ENCODE results near the gene SLFN12. TPM values are rescaled to one million over a fixed set of nuclear protein-coding genes. Genes with fewer than 3 reads are reported as not detected.

SLFN12 gene
- total RNA-seq, 2 experiments from 2014 or later: 22.6 to 31.6 TPM

- Mint-ChIP-seq H3K4me1 (peaks cover 51% of the 10 kb centered on the region), H3K4me3 (no peak overlapping the region), H3K9me3 (ENCODE audit: low read depth) (no peaks in the 10 kb centered on the region), H3K27ac (no peak overlapping the region), H3K27me3 (no peaks in the 10 kb centered on the region), H3K36me3 (peaks cover 75% of the 10 kb centered on the region)
- CTCF ChIA-PET: interaction anchor here (2.2 kb wide), 1 partner anchor 11 kb away, joined by 6 read pairs; no protein-coding TSS in a partner anchor
- DNase-seq (no peak), ATAC-seq (no peak)
Measured at GRCh38 chr17:35361027-35361426, 71.3 kb downstream of the SLFN12 start.

Other genes starting within 250 kb of the SLFN12 start
- gene SLC35G3, start 238.1 kb downstream of the SLFN12 start, total RNA-seq: not detected
- gene SLFN5, start 189.4 kb downstream of the SLFN12 start, total RNA-seq: 100 to 1,000 TPM; 158 to 193 TPM
- 10 to 100 TPM; 65.6 to 73.3 TPM for gene SLFN11, start 58.9 kb downstream of the SLFN12 start, total RNA-seq
- 100 to 1,000 TPM in 1 of 2 experiments, 10 to 100 TPM in 1; 70.5 to 115 TPM for gene SLFN13, start 16.3 kb upstream of the SLFN12 start, total RNA-seq
- gene SLFN12L, start 105.2 kb upstream of the SLFN12 start, total RNA-seq: 100 to 1,000 TPM in 1 of 2 experiments, 10 to 100 TPM in 1; 95.4 to 197 TPM
- under 1 TPM in 1 of 2 experiments, not detected in 1; 0.07 TPM for gene SLFN14, start 128.3 kb upstream of the SLFN12 start, total RNA-seq
- gene PEX12, start 146.1 kb upstream of the SLFN12 start, total RNA-seq: 1 to 10 TPM; 3.9 to 4.6 TPM
- gene AP2B1, start 154.8 kb upstream of the SLFN12 start, total RNA-seq: 100 to 1,000 TPM; 166 to 184 TPM

All from activated CD8-positive, alpha-beta memory T cell treated with anti-CD3 and anti-CD28 coated beads, Interleukin-2, amount 10 ng/mL, durations not matched to agents 7 days and 5 days (primary cell).